CD14-positive monocyte (primary cell): ENCODE results near the gene BRAT1. TPM values are rescaled to one million over a fixed set of nuclear protein-coding genes. Genes with fewer than 3 reads are reported as not detected.

ENCODE experiments used
- DNase-seq, 3 donors: peaks; one replicate each; pipeline ENCODE4 v3.0.0-alpha.2; 2011 to 2022
- H2AFZ ChIP-seq: 2 replicates; pipeline ENCODE4 v1.6.0; 2012; ENCODE audit warnings: mild to moderate bottlenecking, low read depth, low read length, inconsistent platforms; ENCODE audit not compliant: insufficient read depth, poor library complexity, severe bottlenecking
- H3K27ac ChIP-seq, 2 donors: 1 replicate in 1 of 2; 2 replicates in 1 of 2; pipeline ENCODE4 v1.5.1; 2012 to 2013; ENCODE audit warnings: low read length in 2 of 2, control low read depth in 1 of 2, inconsistent platforms in 1 of 2, low read depth in 1 of 2, mild to moderate bottlenecking in 1 of 2
- H3K27me3 ChIP-seq, 2 donors: one replicate each; pipeline versions ENCODE4 v1.6.0 to v1.6.1; 2011 to 2013; ENCODE audit warnings: low read length in 2 of 2; ENCODE audit not compliant: control insufficient read depth in 2 of 2, insufficient read depth in 2 of 2
- H3K36me3 ChIP-seq, 2 donors: replicated peaks in 1 of 2; 1 replicate in 1 of 2; 2 replicates in 1 of 2; pipeline versions ENCODE4 v1.5.1 to v1.6.1; 2012 to 2013; ENCODE audit warnings: low read length in 2 of 2, control low read depth in 1 of 2, inconsistent platforms in 1 of 2, mild to moderate bottlenecking in 1 of 2; ENCODE audit not compliant: insufficient read depth in 2 of 2, control insufficient read depth in 1 of 2
- H3K4me1 ChIP-seq, 2 donors: 1 replicate in 1 of 2; 2 replicates in 1 of 2; pipeline versions ENCODE4 v1.5.1 to v1.6.1; 2012 to 2013; ENCODE audit warnings: low read length in 2 of 2, control low read depth in 1 of 2, inconsistent platforms in 1 of 2, mild to moderate bottlenecking in 1 of 2, moderate library complexity in 1 of 2; ENCODE audit not compliant: insufficient read depth in 2 of 2, control insufficient read depth in 1 of 2
- H3K4me2 ChIP-seq: replicated peaks from 2 replicates; pipeline ENCODE3; 2012; ENCODE audit warnings: low read length, moderate library complexity, mild to moderate bottlenecking; ENCODE audit not compliant: poor library complexity, severe bottlenecking; ENCODE audit errors: extremely low read depth
- H3K4me3 ChIP-seq, 3 experiments: fragments of 200-600 bp in 1 of 3; sonication (generic) in 1 of 3; replicated peaks in 1 of 3; 1 replicate in 2 of 3; 2 replicates in 1 of 3; pipeline ENCODE4 v1.5.1; 2011 to 2013; ENCODE audit warnings: low read length in 3 of 3, mild to moderate bottlenecking in 3 of 3, control low read depth in 2 of 3, low read depth in 2 of 3, inconsistent platforms in 1 of 3, moderate library complexity in 1 of 3
- H3K79me2 ChIP-seq: 2 replicates; pipeline ENCODE4 v1.6.0; 2012; ENCODE audit warnings: mild to moderate bottlenecking, control low read depth, inconsistent platforms, low read length, moderate library complexity; ENCODE audit not compliant: insufficient read depth
- H3K9ac ChIP-seq: 2 replicates; pipeline ENCODE4 v1.6.0; 2017; ENCODE audit warnings: low read length, mild to moderate bottlenecking; ENCODE audit not compliant: insufficient read depth, poor library complexity, severe bottlenecking
- H3K9me3 ChIP-seq, 2 donors: replicated peaks in 1 of 2; 1 replicate in 1 of 2; 2 replicates in 1 of 2; pipeline versions ENCODE4 v1.5.1 to v1.6.1; 2012 to 2013; ENCODE audit warnings: low read length in 2 of 2, control low read depth in 1 of 2; ENCODE audit not compliant: control insufficient read depth in 1 of 2, insufficient read depth in 1 of 2
- H4K20me1 ChIP-seq: 2 replicates; pipeline ENCODE4 v1.6.0; 2012; ENCODE audit warnings: mild to moderate bottlenecking, low read length, control low read depth, moderate library complexity; ENCODE audit not compliant: insufficient read depth
- H3K27ac Mint-ChIP-seq, 7 donors: one replicate each; pipeline ENCODE4 v1.8.0; 2020; ENCODE audit warnings: mild to moderate bottlenecking in 7 of 7, mixed read lengths in 7 of 7, moderate library complexity in 6 of 7, inconsistent platforms in 2 of 7
- H3K27me3 Mint-ChIP-seq, 3 donors: one replicate each; pipeline ENCODE4 v1.8.0; 2021 to 2022; ENCODE audit warnings: low read depth in 3 of 3, mild to moderate bottlenecking in 3 of 3, mixed read lengths in 3 of 3, moderate library complexity in 3 of 3, inconsistent platforms in 1 of 3
- H3K36me3 Mint-ChIP-seq, 2 donors: one replicate each; pipeline ENCODE4 v1.8.0; 2020; ENCODE audit warnings: mixed read lengths in 2 of 2, inconsistent platforms in 1 of 2, mild to moderate bottlenecking in 1 of 2
- H3K4me1 Mint-ChIP-seq: one replicate; pipeline ENCODE4 v1.8.0; 2020; ENCODE audit warnings: mild to moderate bottlenecking, mixed read lengths
- H3K4me3 Mint-ChIP-seq, 2 donors: one replicate each; pipeline ENCODE4 v1.8.0; 2020; ENCODE audit warnings: mild to moderate bottlenecking in 2 of 2, mixed read lengths in 2 of 2, moderate library complexity in 1 of 2
- H3K9me3 Mint-ChIP-seq, 7 donors: one replicate each; pipeline ENCODE4 v1.8.0; 2020 to 2022; ENCODE audit warnings: mixed read lengths in 7 of 7, mild to moderate bottlenecking in 6 of 7, moderate library complexity in 6 of 7, inconsistent platforms in 2 of 7
- WGBS: methylation state at CpG from one replicate; pipeline ENCODE4 v1.1.5; 2013; ENCODE audit warnings: missing lambda C conversion rate; ENCODE audit not compliant: insufficient coverage; 5-methylcytosine and 5-hydroxymethylcytosine counted together
- intact Hi-C, 2 donors: fragments of 100-400 bp; cut with micrococcal nuclease; formaldehyde crosslinking; loops; one replicate each; pipeline versions ENCODE4 v1.15.0 to v1.15.1; 2023
- polyA plus RNA-seq, 3 donors: library from polyadenylated mRNA; depleted of rRNA in 1 of 3; unstranded in 2 of 3; stranded (reverse) in 1 of 3; fragments of 300-500 nt in 2 of 3; fragments of >200 nt in 1 of 3; fragmentation: Illumina TruSeq in 2 of 3; gene quantifications; 1 replicate in 2 of 3; 2 replicates in 1 of 3; pipeline ENCODE4 v1.2.3, GENCODE V29; 2012 to 2021
- TF ChIP-seq, protein P1 (sequence below): fragments of 200-600 bp; IDR thresholded peaks from one replicate; pipeline ENCODE4 v1.8.0; 2022; ENCODE audit warnings: antibody characterized with exemption, mild to moderate bottlenecking

The BRAT1 gene
- polyA plus RNA-seq, 3 donors: 31.6 to 34.2 (median 32.5) TPM

DNA sequence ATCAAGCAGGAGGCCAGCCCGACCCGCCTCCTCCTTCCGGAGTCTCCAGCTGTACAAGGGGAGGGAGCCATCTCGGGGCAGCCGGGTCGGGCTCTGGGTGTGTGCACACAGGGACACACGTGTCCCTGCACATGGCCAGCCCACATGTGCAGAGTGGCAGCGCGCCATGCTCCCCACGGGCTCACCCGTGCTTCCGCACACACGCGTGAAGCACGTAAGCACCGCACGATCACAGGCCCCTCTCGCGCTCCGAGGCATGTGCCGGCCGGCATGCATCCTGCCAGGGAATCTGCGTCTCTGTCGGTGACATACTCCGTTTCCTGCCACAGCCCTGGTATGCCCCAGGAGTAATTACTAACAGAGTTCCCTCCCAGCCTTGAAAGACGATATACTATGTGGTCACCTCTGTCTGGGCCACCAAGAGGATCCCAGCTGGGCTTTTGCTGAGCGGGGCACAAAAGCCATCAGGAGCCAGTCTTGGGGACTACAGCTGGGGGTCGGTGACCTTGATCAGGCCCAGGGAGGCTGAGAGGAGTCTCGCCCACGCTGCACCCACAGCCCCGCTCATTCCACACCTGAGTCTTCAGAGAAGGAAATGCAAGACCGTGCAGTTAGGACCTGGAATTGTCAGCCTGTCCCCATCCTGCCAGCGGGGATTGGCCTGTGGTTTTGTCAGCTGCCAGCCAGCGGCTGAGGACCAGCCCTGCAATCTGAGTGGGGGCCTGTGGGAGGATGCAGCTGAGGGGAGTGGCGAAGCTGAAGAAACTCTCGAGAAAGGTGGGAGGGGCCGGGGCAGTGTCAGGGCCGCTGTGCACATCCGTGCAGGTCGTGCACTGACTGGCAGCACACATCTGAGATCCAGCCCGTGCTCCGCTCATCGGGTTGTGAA, 46.8 kb downstream of the BRAT1 start:
- Histone ChIP-seq H3K79me2 (no peaks in the 10 kb centered on the region), H3K9me3 (no peaks in the 10 kb centered on the region), H4K20me1 (no peaks in the 10 kb centered on the region), H3K9ac (peak overlapping the region; percentile 10), H3K4me1 (peaks cover 60 to 62% of the 10 kb centered on the region in 2 donors), H3K27me3 (no peaks in the 10 kb centered on the region), H2AFZ (peak overlapping the region; percentile 33), H3K4me3 (peak overlapping the region in 1 of 3 experiments; percentile 65), H3K4me2 (peak overlapping the region; percentile 77), H3K27ac (peak overlapping the region; percentile 43 to 63), H3K36me3 (no peaks in the 10 kb centered on the region)
- H3K27ac Mint-ChIP-seq: peak overlapping the region; percentile 79 to 94 (median 87)
- TF ChIP-seq, protein P1, sequence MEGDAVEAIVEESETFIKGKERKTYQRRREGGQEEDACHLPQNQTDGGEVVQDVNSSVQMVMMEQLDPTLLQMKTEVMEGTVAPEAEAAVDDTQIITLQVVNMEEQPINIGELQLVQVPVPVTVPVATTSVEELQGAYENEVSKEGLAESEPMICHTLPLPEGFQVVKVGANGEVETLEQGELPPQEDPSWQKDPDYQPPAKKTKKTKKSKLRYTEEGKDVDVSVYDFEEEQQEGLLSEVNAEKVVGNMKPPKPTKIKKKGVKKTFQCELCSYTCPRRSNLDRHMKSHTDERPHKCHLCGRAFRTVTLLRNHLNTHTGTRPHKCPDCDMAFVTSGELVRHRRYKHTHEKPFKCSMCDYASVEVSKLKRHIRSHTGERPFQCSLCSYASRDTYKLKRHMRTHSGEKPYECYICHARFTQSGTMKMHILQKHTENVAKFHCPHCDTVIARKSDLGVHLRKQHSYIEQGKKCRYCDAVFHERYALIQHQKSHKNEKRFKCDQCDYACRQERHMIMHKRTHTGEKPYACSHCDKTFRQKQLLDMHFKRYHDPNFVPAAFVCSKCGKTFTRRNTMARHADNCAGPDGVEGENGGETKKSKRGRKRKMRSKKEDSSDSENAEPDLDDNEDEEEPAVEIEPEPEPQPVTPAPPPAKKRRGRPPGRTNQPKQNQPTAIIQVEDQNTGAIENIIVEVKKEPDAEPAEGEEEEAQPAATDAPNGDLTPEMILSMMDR: no peak
- intact Hi-C loops: no loop called here
- H3K4me3 Mint-ChIP-seq: peak overlapping the region; percentile 64 to 80
- peak; percentile 65 to 75 (median 72) for DNase-seq
- peaks cover 5 to 8% (median 7%) of the 10 kb centered on the region in 3 donors for H3K27me3 Mint-ChIP-seq
- H3K4me1 Mint-ChIP-seq: peaks cover 58% of the 10 kb centered on the region
- H3K9me3 Mint-ChIP-seq: peaks cover 0 to 1% (median 0%) of the 10 kb centered on the region in 7 donors
- WGBS: 2% methylated on average over 41 of the region's 43 CpGs
- H3K36me3 Mint-ChIP-seq: no peaks in the 10 kb centered on the region

DNA sequence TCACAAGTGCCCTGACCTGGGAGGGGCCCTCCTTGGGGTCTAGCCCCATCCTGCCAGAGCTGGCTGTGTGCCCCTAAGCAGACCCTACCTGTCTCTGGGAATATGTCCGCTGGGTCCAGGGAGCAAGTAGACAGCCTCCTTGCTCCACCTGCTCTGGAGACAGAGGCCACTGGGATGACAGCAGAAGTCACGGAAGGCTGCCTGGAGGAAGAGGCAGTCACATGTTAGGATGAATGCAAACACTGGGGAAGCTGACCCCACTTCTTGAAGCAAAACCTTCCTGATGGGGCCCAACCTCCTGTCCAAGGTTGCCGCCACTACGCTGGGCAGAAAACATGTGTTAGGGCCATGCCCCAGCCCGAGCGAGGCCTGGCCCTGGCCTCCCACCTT, 47.4 kb downstream of the BRAT1 start:
- peaks cover 55% of the 10 kb centered on the region in 2 donors for H3K4me1 ChIP-seq
- H3K9ac ChIP-seq: no peak overlapping the region
- H3K27ac ChIP-seq: peak overlapping the region; percentile 43 to 63
- peak overlapping the region in 1 of 2 donors; percentile 64 for H3K4me3 Mint-ChIP-seq
- TF ChIP-seq, protein P1: no peak
- H3K9me3 ChIP-seq: no peaks in the 10 kb centered on the region
- 69% methylated on average over 5 of the region's 6 CpGs for whole genome bisulfite sequencing
- H3K4me2 ChIP-seq: peak overlapping the region; percentile 77
- no peaks in the 10 kb centered on the region for H4K20me1 ChIP-seq
- no peaks in the 10 kb centered on the region for H3K27me3 ChIP-seq
- H3K9me3 Mint-ChIP-seq: peaks cover 0 to 1% (median 0%) of the 10 kb centered on the region in 7 donors
- H3K4me3 ChIP-seq: peak overlapping the region in 1 of 3 experiments; percentile 65
- H3K27ac Mint-ChIP-seq: peak overlapping the region in 4 of 7 donors; percentile 85 to 94 (median 88)
- H3K27me3 Mint-ChIP-seq: peaks cover 5 to 9% (median 7%) of the 10 kb centered on the region in 3 donors
- peaks cover 54% of the 10 kb centered on the region for H3K4me1 Mint-ChIP-seq
- intact Hi-C loops: no loop called here
- peak in 2 of 3 donors; percentile 13 to 17 for DNase-seq
- H3K36me3 Mint-ChIP-seq: no peaks in the 10 kb centered on the region
- H2AFZ ChIP-seq: peak overlapping the region; percentile 33
- no peaks in the 10 kb centered on the region for H3K36me3 ChIP-seq
- H3K79me2 ChIP-seq: no peaks in the 10 kb centered on the region
